Endothelial cell of umbilical vein (primary cell): ENCODE measurements around the gene WIF1. TPM values are rescaled to one million over a fixed set of nuclear protein-coding genes. Genes with fewer than 3 reads are reported as not detected.

ENCODE experiments used
- BruUV-seq: library from RNA; stranded (reverse); fragments of 400-500 nt; replicated peaks from 2 replicates; lab custom pipeline; 2021; lab: Mats Ljungman, UMichigan
- CTCF ChIA-PET: fragments of 300-600, 350-600 bp; sonication (Branson Sonifier 250); formaldehyde crosslinking; loops from one replicate; lab custom pipeline; 2021; ENCODE audit warnings: antibody characterized with exemption, inconsistent platforms; lab: Charles Lee
- POLR2A ChIA-PET: fragments of 300-600, 350-600 bp; sonication (Branson Sonifier 250); formaldehyde crosslinking; loops from one replicate; lab custom pipeline; 2021; ENCODE audit warnings: antibody characterized with exemption, inconsistent platforms; lab: Charles Lee
- DNase-seq: peaks from one replicate; pipeline ENCODE4 v3.0.0-alpha.2; 2011; ENCODE audit warnings: low read depth, low spot score
- FAIRE-seq: peaks from 2 replicates; lab custom pipeline; 2011; peaks lifted over from hg19 to GRCh38; lab: Jason Lieb, UNC
- H2AFZ ChIP-seq: 2 replicates; pipeline ENCODE4 v1.6.0; 2012; ENCODE audit warnings: low read depth, low read length, control low read depth, inconsistent platforms
- H3K27ac ChIP-seq: 2 replicates; pipeline ENCODE4 v1.5.1; 2011; ENCODE audit warnings: low read depth, mild to moderate bottlenecking, control low read depth, low read length, moderate library complexity; ENCODE audit not compliant: insufficient read depth
- H3K27me3 ChIP-seq, 2 experiments: 2 replicates each; pipeline versions ENCODE4 v1.6.0 to v1.6.1; 2011; ENCODE audit warnings: low read length in 2 of 2, mixed read lengths in 1 of 2; ENCODE audit not compliant: control insufficient read depth in 2 of 2, insufficient read depth in 2 of 2
- H3K36me3 ChIP-seq, 2 experiments: 2 replicates in 1 of 2; 3 replicates in 1 of 2; pipeline ENCODE4 v1.5.1; 2011; ENCODE audit warnings: low read length in 2 of 2, mild to moderate bottlenecking in 1 of 2, moderate library complexity in 1 of 2; ENCODE audit not compliant: control insufficient read depth in 2 of 2, insufficient read depth in 2 of 2; ENCODE audit errors: extremely low read depth in 1 of 2
- H3K4me1 ChIP-seq: 3 replicates; pipeline ENCODE4 v1.5.1; 2011; ENCODE audit warnings: mild to moderate bottlenecking, low read length; ENCODE audit not compliant: control insufficient read depth, insufficient read depth; ENCODE audit errors: extremely low read depth
- H3K4me2 ChIP-seq: 2 replicates; pipeline ENCODE4 v1.6.1; 2011; ENCODE audit warnings: low read length, control low read depth, mixed read lengths; ENCODE audit not compliant: insufficient read depth
- H3K4me3 ChIP-seq, 3 experiments: fragments of 200-600 bp in 1 of 3; sonication (generic), shearing (Covaris generic) in 1 of 3; replicated peaks in 1 of 3; 2 replicates each; pipeline ENCODE4 v1.5.1; 2011 to 2016; ENCODE audit warnings: control low read depth in 3 of 3, low read length in 3 of 3, mild to moderate bottlenecking in 2 of 3, inconsistent platforms in 1 of 3, low read depth in 1 of 3, moderate library complexity in 1 of 3; ENCODE audit not compliant: insufficient read depth in 1 of 3
- H3K79me2 ChIP-seq: 2 replicates; pipeline ENCODE4 v1.6.0; 2012; ENCODE audit warnings: low read length, inconsistent platforms; ENCODE audit not compliant: control insufficient read depth, insufficient read depth
- H3K9ac ChIP-seq: replicated peaks from 2 replicates; pipeline ENCODE3; 2011; ENCODE audit warnings: low read length, control low read depth; ENCODE audit not compliant: insufficient read depth; ENCODE audit errors: extremely low read depth
- H3K9me1 ChIP-seq: replicated peaks from 3 replicates; pipeline ENCODE4 v1.6.0; 2011; ENCODE audit warnings: mild to moderate bottlenecking, low read length; ENCODE audit not compliant: control insufficient read depth, insufficient read depth; ENCODE audit errors: extremely low read depth
- H3K9me3 ChIP-seq: replicated peaks from 2 replicates; pipeline ENCODE4 v1.5.1; 2012; ENCODE audit warnings: low read length, inconsistent platforms; ENCODE audit not compliant: control insufficient read depth, insufficient read depth
- H4K20me1 ChIP-seq: replicated peaks from 2 replicates; pipeline ENCODE3; 2011; ENCODE audit warnings: mild to moderate bottlenecking, low read length; ENCODE audit not compliant: control insufficient read depth, insufficient read depth; ENCODE audit errors: extremely low read depth
- CTCF ChIP-seq, 2 donors: IDR thresholded peaks; 1 replicate in 1 of 2; 2 replicates in 1 of 2; pipeline ENCODE4 v1.5.1; 2011; ENCODE audit warnings: low read length in 2 of 2, mild to moderate bottlenecking in 2 of 2, moderate library complexity in 2 of 2, control low read depth in 1 of 2, inconsistent platforms in 1 of 2, low read depth in 1 of 2; ENCODE audit not compliant: insufficient read depth in 1 of 2; ENCODE audit errors: extremely low read depth in 1 of 2
- EZH2 ChIP-seq: IDR thresholded peaks from 2 replicates; pipeline ENCODE4 v1.6.1; 2012; ENCODE audit warnings: borderline replicate concordance, low read depth, mild to moderate bottlenecking, moderate library complexity, low read length, inconsistent platforms; ENCODE audit not compliant: severe bottlenecking
- FOS ChIP-seq: IDR thresholded peaks from 2 replicates; pipeline ENCODE4 v1.6.1; 2011; ENCODE audit warnings: mild to moderate bottlenecking, low read length, moderate library complexity, borderline replicate concordance; ENCODE audit not compliant: insufficient read depth
- GATA2 ChIP-seq: IDR thresholded peaks from 2 replicates; pipeline ENCODE4 v1.7.0; 2011; ENCODE audit warnings: low read depth, mild to moderate bottlenecking, moderate library complexity, mixed read lengths, low read length; ENCODE audit not compliant: insufficient read length, insufficient read depth
- JUN ChIP-seq: IDR thresholded peaks from 2 replicates; pipeline ENCODE4 v1.6.1; 2011; ENCODE audit warnings: borderline replicate concordance, low read depth; ENCODE audit not compliant: insufficient read length, insufficient read depth
- MAX ChIP-seq: IDR thresholded peaks from 2 replicates; pipeline ENCODE4 v1.6.1; 2011; ENCODE audit not compliant: insufficient read depth, insufficient read length
- MYC ChIP-seq: IDR thresholded peaks from one replicate; pipeline ENCODE4 v1.6.1; 2011; ENCODE audit warnings: mild to moderate bottlenecking, low read depth, low read length
- POLR2A ChIP-seq: IDR thresholded peaks from 2 replicates; pipeline ENCODE4 v1.6.1; 2012; ENCODE audit warnings: low read depth, mild to moderate bottlenecking, control low read depth, low read length
- POLR2AphosphoS5 ChIP-seq: IDR thresholded peaks from 2 replicates; pipeline ENCODE4 v1.6.1; 2012; ENCODE audit warnings: low read depth, mild to moderate bottlenecking, control low read depth, low read length, moderate library complexity; ENCODE audit not compliant: insufficient read depth
- dilution Hi-C: fragments of 300-500 bp; cut with MboI; formaldehyde crosslinking; loops from one replicate; pipeline ENCODE4 v1.15.0; 2019; ENCODE audit warnings: low sequenced_read_pairs; ENCODE audit not compliant: extremely low pct_ligation_motif_present
- intact Hi-C: fragments of 100-400 bp; cut with micrococcal nuclease; formaldehyde crosslinking; loops from one replicate; pipeline ENCODE4 v1.10.0; 2022
- polyA plus RNA-seq, 4 experiments: library from polyadenylated mRNA; depleted of rRNA in 3 of 4; stranded (reverse) in 3 of 4; unstranded in 1 of 4; fragments of >200 nt; gene quantifications; 2 replicates each; pipeline versions ENCODE4 v1.2.1 to v1.2.3, GENCODE V29; 2011 to 2012; ENCODE audit warnings: missing spikeins in 1 of 4
- total RNA-seq: library from RNA; stranded (reverse); gene quantifications from 2 replicates; pipeline ENCODE4 v1.2.3, GENCODE V29; 2021

The WIF1 gene
- total and polyA plus RNA-seq, 2 donors (not counting 3 experiments of a cell fraction or from before 2014, with no cell fraction given) = not detected

GRCh38 chr12:65155784-65156183 lies 34.7 kb upstream of the WIF1 start:
- Histone ChIP-seq H3K9ac (no peak overlapping the region), H3K4me3 (no peak overlapping the region), H2AFZ (peak overlapping the region; percentile 15), H3K27me3 (peaks cover 0 to 2% of the 10 kb centered on the region in 2 experiments), H3K79me2 (no peaks in the 10 kb centered on the region), H3K27ac (no peak overlapping the region), H3K9me3 (no peaks in the 10 kb centered on the region), H4K20me1 (no peaks in the 10 kb centered on the region), H3K4me2 (no peak overlapping the region), H3K4me1 (peaks cover 7% of the 10 kb centered on the region), H3K36me3 (no peaks in the 10 kb centered on the region), H3K9me1 (no peaks in the 10 kb centered on the region)
- FAIRE-seq (no peak), DNase-seq (no peak)
- ChIA-PET POLR2A (no interaction called here), CTCF (interaction anchor here (1.4 kb wide), 1 partner anchor 76 kb away, joined by 5 read pairs; no protein-coding TSS in a partner anchor)
- dilution Hi-C loops (no loop called here), intact Hi-C loops (no loop called here)
- TF ChIP-seq MYC (no peak), CTCF (IDR thresholded peaks at IDR 0.05; ENCODE audit: extremely low read depth in 1 of 2, insufficient read depth in 1 of 2, low read depth in 1 of 2, low read length in 2 of 2) (no peak), MAX (no peak), GATA2 (no peak), POLR2A (no peak), POLR2AphosphoS5 (no peak), FOS (no peak), EZH2 (no peak), JUN (no peak)
- BruUV-seq = no TSS peak
